KMS-11 (cell line): Measurements from ENCODE around the gene FAM180A.

Source experiments
- H2AFZ ChIP-seq: fragments of 200-600 bp; sonication (generic); 2 replicates; pipeline ENCODE4 v1.6.1; 2016; ENCODE audit warnings: antibody characterized with exemption, mixed run types, low read depth
- H3K27ac ChIP-seq: fragments of 200-600 bp; sonication (generic); 2 replicates; pipeline ENCODE4 v1.6.1; 2016; ENCODE audit warnings: mild to moderate bottlenecking, mixed run types
- H3K27me3 ChIP-seq: fragments of 200-600 bp; sonication (generic); 2 replicates; pipeline ENCODE4 v1.6.1; 2017; ENCODE audit warnings: mild to moderate bottlenecking, low read depth, mixed run types, moderate library complexity; ENCODE audit not compliant: insufficient read depth
- H3K36me3 ChIP-seq: fragments of 200-600 bp; sonication (generic); 2 replicates; pipeline ENCODE4 v1.6.1; 2017; ENCODE audit warnings: mild to moderate bottlenecking, mixed run types; ENCODE audit not compliant: insufficient read depth
- H3K4me1 ChIP-seq: fragments of 200-600 bp; sonication (generic); 2 replicates; pipeline ENCODE4 v1.6.1; 2016; ENCODE audit warnings: mild to moderate bottlenecking, low read depth, mixed run types; ENCODE audit not compliant: poor library complexity, severe bottlenecking
- H3K4me2 ChIP-seq: fragments of 200-600 bp; sonication (generic); 2 replicates; pipeline ENCODE4 v1.7.0; 2016; ENCODE audit warnings: mild to moderate bottlenecking, mixed run types
- H3K4me3 ChIP-seq: fragments of 200-600 bp; sonication (generic); IDR thresholded peaks from 2 replicates; pipeline ENCODE4 v1.6.1; 2017; ENCODE audit warnings: low read depth, low read length, mixed read lengths; ENCODE audit not compliant: insufficient read depth
- H3K79me2 ChIP-seq: fragments of 200-600 bp; sonication (generic); 2 replicates; pipeline ENCODE4 v1.6.1; 2016; ENCODE audit warnings: low read depth, mixed run types; ENCODE audit not compliant: insufficient read depth
- H3K9ac ChIP-seq: fragments of 200-600 bp; sonication (generic); 2 replicates; pipeline ENCODE4 v1.6.1; 2016; ENCODE audit warnings: mild to moderate bottlenecking, mixed run types
- H4K20me1 ChIP-seq: fragments of 200-600 bp; sonication (generic); 2 replicates; pipeline ENCODE4 v1.6.1; 2016; ENCODE audit warnings: mild to moderate bottlenecking, mixed run types; ENCODE audit not compliant: insufficient read depth
- CTCF ChIP-seq: fragments of 200-600 bp; sonication (generic); conservative IDR thresholded peaks from 2 replicates; pipeline ENCODE4 v1.6.1; 2017; ENCODE audit warnings: low read depth, mild to moderate bottlenecking, antibody characterized with exemption, low read length, moderate library complexity, mixed read lengths

The FAM180A gene

GRCh38 chr7:135768064-135768463 is 19.5 kb upstream of the FAM180A start:
- Histone ChIP-seq H3K4me2 (no peak overlapping the region), H2AFZ (no peak overlapping the region), H3K4me3 (no peak overlapping the region), H3K79me2 (no peaks in the 10 kb centered on the region), H3K27ac (no peak overlapping the region), H3K36me3 (no peaks in the 10 kb centered on the region), H3K27me3 (no peaks in the 10 kb centered on the region), H3K4me1 (peaks cover 10% of the 10 kb centered on the region), H3K9ac (no peak overlapping the region), H4K20me1 (no peaks in the 10 kb centered on the region)
- no peak for TF ChIP-seq CTCF

- no peak overlapping the region for H3K27ac ChIP-seq
- H3K4me2 ChIP-seq, result no peak overlapping the region
- H3K9ac ChIP-seq, result no peak overlapping the region
- H2AFZ ChIP-seq, result no peak overlapping the region
- no peaks in the 10 kb centered on the region for H4K20me1 ChIP-seq
- H3K79me2 ChIP-seq, result no peaks in the 10 kb centered on the region
- H3K36me3 ChIP-seq, result no peaks in the 10 kb centered on the region
- H3K4me3 ChIP-seq, result no peak overlapping the region
- TF ChIP-seq CTCF, result no peak
- no peaks in the 10 kb centered on the region for H3K4me1 ChIP-seq
- H3K27me3 ChIP-seq, result no peaks in the 10 kb centered on the region
Measured at GRCh38 chr7:135763261-135763660, 14.6 kb upstream of the FAM180A start.

GRCh38 chr7:135761751-135762488 is 13.3 kb upstream of the FAM180A start:
- H3K4me1 ChIP-seq, result no peaks in the 10 kb centered on the region
- no peak overlapping the region for H3K4me3 ChIP-seq
- no peaks in the 10 kb centered on the region for H3K79me2 ChIP-seq
- no peaks in the 10 kb centered on the region for H3K36me3 ChIP-seq
- H4K20me1 ChIP-seq, result no peaks in the 10 kb centered on the region
- no peak overlapping the region for H3K4me2 ChIP-seq
- H3K9ac ChIP-seq, result no peak overlapping the region
- H2AFZ ChIP-seq, result no peak overlapping the region
- H3K27ac ChIP-seq, result no peak overlapping the region
- no peaks in the 10 kb centered on the region for H3K27me3 ChIP-seq
- no peak for TF ChIP-seq CTCF

GRCh38 chr7:135759532-135759931 is 10.9 kb upstream of the FAM180A start:
- Histone ChIP-seq H3K4me2 (no peak overlapping the region), H3K4me1 (no peaks in the 10 kb centered on the region), H3K79me2 (no peaks in the 10 kb centered on the region), H3K27me3 (no peaks in the 10 kb centered on the region), H4K20me1 (no peaks in the 10 kb centered on the region), H3K36me3 (no peaks in the 10 kb centered on the region), H3K27ac (no peak overlapping the region), H2AFZ (no peak overlapping the region), H3K9ac (no peak overlapping the region), H3K4me3 (no peak overlapping the region)
- no peak for TF ChIP-seq CTCF
